HG03571 (cell line): ENCODE results near the gene TRIM71.
A peak's percentile ranks its signal among the peaks of the same experiment; 100 is the strongest.
"Not testable (repeated sequence)": the region's sequence is repeated elsewhere in the genome, so short reads cannot be mapped to it uniquely, and the experiment has no call there.

Experiments
- ATAC-seq: cut with Tn5 transposase; IDR thresholded peaks from one replicate; pipeline ENCODE4 v1.9.1; 2021; ENCODE audit not compliant: unreplicated experiment

Gene TRIM71

GRCh38 chr3:32922078-32922477, 104.3 kb downstream of the TRIM71 start:
- no peak for ATAC-seq

DNA sequence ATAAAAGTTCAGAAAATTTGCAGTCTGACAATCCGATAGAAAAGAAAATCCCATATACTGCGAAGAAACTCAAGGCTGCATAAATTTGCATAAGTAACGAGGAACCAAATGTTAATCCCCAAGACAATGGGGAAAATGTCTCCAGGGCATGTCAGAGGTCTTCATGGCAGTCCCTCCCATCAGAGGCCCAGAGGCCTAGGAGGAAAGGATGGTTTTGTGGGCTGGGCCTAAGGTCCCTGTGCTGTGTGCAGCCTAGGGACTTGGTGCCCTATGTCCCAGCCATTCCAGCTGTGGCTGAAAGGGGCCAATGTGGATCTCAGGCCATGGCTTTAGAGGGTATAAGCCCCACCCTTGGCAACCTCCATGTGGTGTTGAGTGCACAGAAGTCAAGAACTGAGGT, 112.4 kb downstream of the TRIM71 start:
- no peak for ATAC-seq

DNA sequence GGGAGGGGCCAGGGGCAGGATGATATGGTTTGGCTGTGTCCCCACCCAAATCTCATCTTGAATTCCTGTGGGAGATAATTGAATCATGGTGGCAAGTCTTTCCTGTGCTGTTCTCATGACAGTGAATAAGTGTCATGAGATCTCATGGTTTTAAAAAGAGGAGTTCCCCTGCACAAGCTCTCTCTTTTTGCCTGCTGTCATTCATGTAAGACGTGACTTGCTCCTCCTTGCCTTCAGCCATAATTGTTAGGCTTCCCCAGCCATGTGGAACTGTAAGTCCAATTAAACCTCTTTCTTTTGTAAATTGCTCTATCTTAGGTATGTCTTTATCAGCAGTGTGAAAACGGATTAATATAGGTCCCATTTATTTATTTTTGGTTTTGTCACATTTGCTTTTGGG, 113.5 kb downstream of the TRIM71 start:
- not testable (repeated sequence) for ATAC-seq

DNA sequence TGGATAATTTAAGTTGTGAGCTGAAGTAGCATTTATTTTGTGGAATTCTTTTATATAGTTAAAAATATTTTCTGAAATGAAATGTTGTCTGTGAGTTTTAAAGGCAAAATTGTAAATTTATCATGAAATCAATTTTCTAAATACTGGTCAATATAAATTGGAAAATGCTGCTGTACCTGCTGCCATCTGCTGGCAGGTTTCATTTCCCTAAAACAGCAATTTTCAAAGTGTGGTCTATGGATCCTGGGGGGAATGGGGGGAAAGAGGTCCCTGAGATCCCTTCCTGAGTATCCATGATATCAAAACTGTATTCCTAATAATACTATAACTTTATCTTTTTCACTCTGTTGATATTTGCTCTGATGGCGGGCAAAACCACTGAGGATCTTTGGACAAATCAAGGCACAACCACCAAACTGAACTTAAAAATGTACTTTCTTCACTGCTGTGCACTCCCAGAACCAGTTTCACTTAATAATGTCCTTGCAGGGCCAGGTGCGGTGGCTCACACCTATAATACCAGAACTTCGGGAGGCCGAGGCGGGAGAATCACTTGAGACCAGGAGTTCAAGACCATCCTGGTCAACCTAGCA, 116.4 kb downstream of the TRIM71 start:
- ATAC-seq: no peak

GRCh38 chr3:32937331-32937730, 119.5 kb downstream of the TRIM71 start:
- ATAC-seq: no peak

GRCh38 chr3:32939531-32940284, 121.9 kb downstream of the TRIM71 start:
- not testable (repeated sequence) for ATAC-seq

GRCh38 chr3:32940726-32941125, 122.9 kb downstream of the TRIM71 start:
- no peak for ATAC-seq

DNA sequence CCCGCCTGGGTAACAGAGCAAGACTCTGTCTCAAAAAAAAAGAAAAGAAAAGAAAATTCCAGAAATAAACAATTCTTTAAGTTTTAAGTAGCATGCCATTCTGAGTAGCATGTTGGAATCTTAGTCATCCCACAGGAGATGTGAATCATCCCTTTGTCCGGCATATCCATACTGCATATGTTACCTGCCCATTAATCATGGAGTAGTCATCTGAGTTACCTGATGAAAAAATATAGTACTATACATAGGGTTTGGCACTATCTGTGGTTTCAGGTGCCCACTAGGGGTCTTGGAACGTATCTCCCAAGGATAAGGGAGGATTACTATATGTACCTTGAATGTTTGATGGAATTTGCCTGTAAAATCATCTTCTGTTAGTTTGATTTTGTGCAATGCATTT, 127.3 kb downstream of the TRIM71 start:
- ATAC-seq: no peak

DNA sequence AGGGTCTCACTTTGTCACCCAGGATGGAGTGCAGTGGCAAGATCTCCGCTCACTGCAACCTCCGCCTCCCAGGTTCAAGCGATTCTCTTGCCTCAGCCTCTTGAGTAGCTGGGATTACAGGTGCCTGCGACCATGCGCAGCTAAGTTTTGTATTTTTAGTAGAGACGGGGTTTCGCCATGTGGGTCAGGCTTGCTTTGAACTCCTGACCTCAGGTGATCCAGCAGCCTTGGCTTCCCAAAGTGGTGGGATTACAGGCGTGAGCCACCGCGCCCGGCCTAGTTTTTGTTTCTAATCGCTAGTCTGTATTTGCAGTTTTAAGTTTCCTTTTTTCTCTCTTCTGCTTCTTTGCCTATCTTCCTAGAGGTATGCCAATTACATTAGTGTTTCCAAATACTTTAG, 127.8 kb downstream of the TRIM71 start:
- not testable (repeated sequence) for ATAC-seq

DNA sequence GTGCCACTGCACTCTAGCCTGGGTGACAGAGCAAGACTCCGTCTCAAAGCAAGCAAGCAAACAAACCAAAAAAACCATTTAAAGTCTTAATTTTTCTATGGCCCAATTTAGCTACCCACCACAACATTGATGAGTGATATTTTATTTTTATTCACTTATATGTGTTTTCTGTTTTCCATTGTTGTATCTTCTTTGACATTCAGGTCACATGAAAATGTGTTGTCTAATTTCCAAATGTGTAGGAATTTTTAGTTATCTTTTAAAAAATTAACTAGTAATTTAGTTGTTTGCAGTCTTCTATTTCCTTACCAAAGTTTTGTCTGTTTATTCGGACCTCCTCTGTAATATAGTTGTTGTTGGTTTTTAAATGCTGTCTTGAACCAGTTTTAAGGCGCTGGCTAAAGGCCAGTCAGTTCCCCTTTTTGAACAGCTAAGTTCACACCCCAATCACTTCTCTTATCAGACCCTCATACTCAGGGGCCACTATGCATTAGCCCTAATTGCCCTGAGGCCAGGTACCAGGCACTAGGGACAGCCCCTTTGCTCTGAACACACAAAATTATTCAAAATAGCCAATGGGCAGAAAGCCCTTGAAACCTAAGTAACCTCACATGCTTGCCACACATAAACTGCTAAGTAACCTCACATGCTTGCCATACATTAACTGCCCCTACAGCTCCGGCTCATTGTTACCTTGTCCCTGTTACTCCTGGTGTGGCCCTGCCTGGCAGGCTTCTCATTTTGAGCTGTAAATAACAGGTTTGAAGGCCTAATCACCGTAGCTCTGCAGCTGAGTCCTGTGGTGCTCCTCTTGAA, 129.4 kb downstream of the TRIM71 start:
- ATAC-seq: peak; percentile 14
